Kidney epithelial cell (primary cell): Measurements from ENCODE around the gene TMEM129. TPM values are rescaled to one million over a fixed set of nuclear protein-coding genes. Genes with fewer than 3 reads are reported as not detected.

Experiments used
- DNase-seq: peaks from one replicate; pipeline ENCODE4 v3.0.0-alpha.2; 2010; ENCODE audit warnings: low read depth
- H3K27me3 ChIP-seq: 2 replicates; pipeline ENCODE4 v1.6.0; 2011; ENCODE audit warnings: low read length; ENCODE audit not compliant: control insufficient read depth, insufficient read depth
- H3K36me3 ChIP-seq: 2 replicates; pipeline ENCODE4 v1.5.1; 2011; ENCODE audit warnings: low read length; ENCODE audit not compliant: control insufficient read depth, insufficient read depth
- H3K4me3 ChIP-seq: 2 replicates; pipeline ENCODE4 v1.5.1; 2011; ENCODE audit warnings: low read depth, mild to moderate bottlenecking, control low read depth, low read length
- CTCF ChIP-seq: IDR thresholded peaks from 2 replicates; pipeline ENCODE4 v1.5.1; 2011; ENCODE audit warnings: mild to moderate bottlenecking, moderate library complexity, low read length, control low read depth, inconsistent platforms; ENCODE audit not compliant: insufficient read depth, poor library complexity, severe bottlenecking
- total RNA-seq: library from RNA; depleted of rRNA; stranded (reverse); fragments of >200 nt; gene quantifications from 2 replicates; pipeline ENCODE4 v1.2.3, GENCODE V29; 2015

The TMEM129 gene
- total RNA-seq, 1 donor from 2014 or later, result 63.5 TPM

GRCh38 chr4:1752284-1753041, 31.3 kb upstream of the TMEM129 start:
- H3K4me3 ChIP-seq, result no peak overlapping the region
- TF ChIP-seq CTCF, result no peak
- no peaks in the 10 kb centered on the region for H3K36me3 ChIP-seq
- H3K27me3 ChIP-seq, result peaks cover 10% of the 10 kb centered on the region
- DNase-seq, result no peak

- Histone ChIP-seq H3K4me3 (no peak overlapping the region), H3K36me3 (no peaks in the 10 kb centered on the region), H3K27me3 (peaks cover 10% of the 10 kb centered on the region)
- TF ChIP-seq CTCF, result no peak
- no peak for DNase-seq
Observed at GRCh38 chr4:1751919-1752283, 30.8 kb upstream of the TMEM129 start.

GRCh38 chr4:1751155-1751918, 30.2 kb upstream of the TMEM129 start:
- Histone ChIP-seq H3K4me3 (no peak overlapping the region), H3K36me3 (no peaks in the 10 kb centered on the region), H3K27me3 (peaks cover 10% of the 10 kb centered on the region)
- DNase-seq, result no peak
- no peak for TF ChIP-seq CTCF

- H3K4me3 ChIP-seq, result no peak overlapping the region
- peaks cover 8% of the 10 kb centered on the region for H3K27me3 ChIP-seq
- no peak for DNase-seq
- H3K36me3 ChIP-seq, result no peaks in the 10 kb centered on the region
- TF ChIP-seq CTCF, result no peak
Observed at GRCh38 chr4:1750381-1751154, 29.4 kb upstream of the TMEM129 start.

GRCh38 chr4:1749826-1750225, 28.7 kb upstream of the TMEM129 start:
- Histone ChIP-seq H3K36me3 (no peaks in the 10 kb centered on the region), H3K27me3 (peaks cover 8% of the 10 kb centered on the region), H3K4me3 (no peak overlapping the region)
- no peak for DNase-seq
- TF ChIP-seq CTCF, result no peak
